NCI-H524 (cell line): ENCODE data around the gene VDR.

Experiments used
- DNase-seq, 2 experiments: peaks; one replicate each; lab custom pipeline; 2025; lab: John Stamatoyannopoulos, UW

The VDR gene

GRCh38 chr12:47904713-47905709, at the start of gene VDR:
Gene VDR (minus strand): TSS chr12:47904994. CDS start chr12:47879113, 25,881 bp downstream.
- peak; percentile 81 to 87 for DNase-seq

- DNase-seq: no peak
Measured at GRCh38 chr12:47954058-47954457, 49.3 kb upstream of the VDR start.

- no peak for DNase-seq
Measured at GRCh38 chr12:47950856-47951468, 46.2 kb upstream of the VDR start.

- DNase-seq: peak; percentile 7 to 56
Measured at GRCh38 chr12:47949441-47950341, 44.9 kb upstream of the VDR start.

- DNase-seq: no peak
Measured at GRCh38 chr12:47947341-47947740, 42.5 kb upstream of the VDR start.

GRCh38 chr12:47946413-47947323, 41.9 kb upstream of the VDR start:
- no peak for DNase-seq

GRCh38 chr12:47945341-47945728, 40.5 kb upstream of the VDR start:
- no peak for DNase-seq

GRCh38 chr12:47944685-47945340, 40.0 kb upstream of the VDR start:
- DNase-seq: no peak

- no peak for DNase-seq
Measured at GRCh38 chr12:47943623-47944340, 39.0 kb upstream of the VDR start.

GRCh38 chr12:47942614-47943225, 37.9 kb upstream of the VDR start:
- no peak for DNase-seq

GRCh38 chr12:47941871-47942613, 37.2 kb upstream of the VDR start:
- peak in 1 of 2 experiments; percentile 13 for DNase-seq

GRCh38 chr12:47941475-47941780, 36.6 kb upstream of the VDR start:
- no peak for DNase-seq

- DNase-seq: no peak
Measured at GRCh38 chr12:47940773-47941474, 36.1 kb upstream of the VDR start.

- no peak for DNase-seq
Measured at GRCh38 chr12:47939009-47939601, 34.3 kb upstream of the VDR start.

GRCh38 chr12:47938594-47938993, 33.8 kb upstream of the VDR start:
- no peak for DNase-seq

GRCh38 chr12:47938093-47938492, 33.3 kb upstream of the VDR start:
- DNase-seq: no peak

- no peak for DNase-seq
Measured at GRCh38 chr12:47935184-47935583, 30.4 kb upstream of the VDR start.

- DNase-seq: no peak
Measured at GRCh38 chr12:47931187-47931586, 26.4 kb upstream of the VDR start.
